PFSK-1 (cell line): ENCODE data around the gene AK2.
A peak's percentile ranks its signal among the peaks of the same experiment; 100 is the strongest.

Experiments
- POLR2AphosphoS5 ChIP-seq: IDR thresholded peaks from 2 replicates; pipeline ENCODE4 v1.6.1; 2012; ENCODE audit warnings: low read depth, mild to moderate bottlenecking, control low read depth, low read length, moderate library complexity
- REST ChIP-seq, 2 experiments: IDR thresholded peaks; 2 replicates each; pipeline versions ENCODE4 v1.6.1 to v1.8.0; 2011 to 2012; ENCODE audit warnings: low read depth in 2 of 2, low read length in 2 of 2, control low read depth in 1 of 2, inconsistent platforms in 1 of 2, mild to moderate bottlenecking in 1 of 2, moderate library complexity in 1 of 2; ENCODE audit not compliant: insufficient read depth in 1 of 2
- SIN3A ChIP-seq: IDR thresholded peaks from 2 replicates; pipeline ENCODE4 v1.6.1; 2012; ENCODE audit warnings: mild to moderate bottlenecking, low read length, moderate library complexity, borderline replicate concordance; ENCODE audit not compliant: insufficient read depth
- TAF1 ChIP-seq: IDR thresholded peaks from 2 replicates; pipeline ENCODE4 v1.6.1; 2012; ENCODE audit warnings: low read length, control low read depth, borderline replicate concordance; ENCODE audit not compliant: insufficient read depth

- no peak for TF ChIP-seq REST (IDR thresholded peaks at IDR 0.05; ENCODE audit: insufficient read depth in 1 of 2, low read depth in 2 of 2, low read length in 2 of 2)
- TF ChIP-seq SIN3A: no peak
- 0 out of 2 replicates have a peak, but pooled peaks have one; percentile 11 for TF ChIP-seq POLR2AphosphoS5
- no peak for TF ChIP-seq TAF1
Measured at GRCh38 chr1:33005117-33005837, 31.4 kb downstream of the AK2 start.
